OCI-LY3 (cell line): Measurements from ENCODE around the gene ADORA1.

Source experiments
- CTCF ChIP-seq: fragments of 200-600, 300-600 bp; sonication (generic); IDR thresholded peaks from 2 replicates; pipeline ENCODE4 v1.5.1; 2014; ENCODE audit warnings: antibody characterized with exemption, low read length, low read depth
- EZH2phosphoT487 ChIP-seq: fragments of 200-600 bp; shearing (Covaris generic); IDR thresholded peaks from 2 replicates; pipeline ENCODE4 v1.6.1; 2018; ENCODE audit warnings: antibody characterized with exemption, mixed run types, low read depth

GRCh38 chr1:203210350-203210749 lies 82.8 kb downstream of the ADORA1 start:
- no peak for TF ChIP-seq CTCF
- TF ChIP-seq EZH2phosphoT487, result no peak
